ENCODE results near the gene STK24.

The STK24 gene

DNA sequence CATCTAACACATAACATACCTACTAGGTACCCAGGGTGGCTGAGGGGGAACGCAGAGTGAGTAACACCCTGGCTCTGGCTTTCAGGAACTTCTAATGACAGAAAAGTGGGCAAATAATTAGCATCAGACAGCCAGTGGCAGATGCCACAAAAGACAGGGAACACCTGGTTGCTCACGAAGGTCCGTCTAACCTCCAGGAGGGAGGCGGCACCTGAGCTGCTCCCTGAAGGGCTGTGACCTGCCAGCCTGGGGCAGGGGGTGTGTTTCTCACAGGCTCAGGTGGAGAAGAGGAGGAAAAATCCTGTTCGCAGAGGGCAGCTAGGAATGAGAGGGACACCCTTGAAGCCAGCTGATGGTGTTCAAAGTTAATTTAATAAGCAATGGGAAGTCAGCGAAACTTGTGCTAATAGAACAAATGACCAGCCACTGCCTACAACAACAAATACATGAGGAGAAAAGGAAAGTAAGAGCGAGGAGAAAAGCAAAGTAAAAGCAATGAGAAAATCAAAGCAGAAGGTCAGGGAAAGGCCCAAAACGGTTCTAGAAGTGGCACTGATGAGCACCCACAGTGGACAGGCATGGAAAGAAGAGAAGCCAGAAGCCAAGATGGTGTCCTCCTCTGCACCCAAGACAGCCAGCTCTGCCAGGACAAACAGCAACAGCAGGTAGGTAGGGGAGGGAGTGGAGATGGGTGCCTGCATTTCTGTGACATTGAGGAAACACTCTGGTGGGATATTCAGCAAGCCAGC, 87.3 kb downstream of the STK24 start:
- DNase-seq (ENCODE audit: low spot score): no peak

GRCh38 chr13:98488736-98489135, 88.2 kb downstream of the STK24 start:
- no peak for DNase-seq (ENCODE audit: low spot score)

- no peak for DNase-seq (ENCODE audit: low spot score)
These were observed 89.4 kb downstream of the STK24 start for GRCh38 chr13:98487522-98487921.

GRCh38 chr13:98487016-98487415, 89.9 kb downstream of the STK24 start:
- no peak for DNase-seq (ENCODE audit: low spot score)

DNA sequence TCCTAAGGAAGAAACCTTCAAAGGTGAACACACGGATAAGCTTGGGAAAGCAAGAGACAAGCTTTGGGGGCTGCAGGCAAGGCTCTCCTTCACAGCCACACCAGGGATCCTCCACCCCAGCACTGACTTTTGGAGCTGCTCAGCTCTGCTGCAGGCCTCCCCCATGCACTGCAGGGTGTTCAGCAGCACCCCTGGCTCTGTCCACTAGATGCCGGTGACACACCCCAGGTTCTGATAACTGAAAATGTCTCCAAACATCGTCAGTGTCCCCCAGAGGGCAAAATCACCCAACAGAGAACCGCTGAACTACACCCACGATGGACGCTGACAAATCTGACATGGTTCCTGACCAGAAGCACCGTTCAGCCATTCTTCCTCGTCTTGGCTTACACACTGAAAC, 90.5 kb downstream of the STK24 start:
- no peak for DNase-seq (ENCODE audit: low spot score)

- no peak for DNase-seq (ENCODE audit: low spot score)
These were observed 91.3 kb downstream of the STK24 start for GRCh38 chr13:98485561-98485960.

DNA sequence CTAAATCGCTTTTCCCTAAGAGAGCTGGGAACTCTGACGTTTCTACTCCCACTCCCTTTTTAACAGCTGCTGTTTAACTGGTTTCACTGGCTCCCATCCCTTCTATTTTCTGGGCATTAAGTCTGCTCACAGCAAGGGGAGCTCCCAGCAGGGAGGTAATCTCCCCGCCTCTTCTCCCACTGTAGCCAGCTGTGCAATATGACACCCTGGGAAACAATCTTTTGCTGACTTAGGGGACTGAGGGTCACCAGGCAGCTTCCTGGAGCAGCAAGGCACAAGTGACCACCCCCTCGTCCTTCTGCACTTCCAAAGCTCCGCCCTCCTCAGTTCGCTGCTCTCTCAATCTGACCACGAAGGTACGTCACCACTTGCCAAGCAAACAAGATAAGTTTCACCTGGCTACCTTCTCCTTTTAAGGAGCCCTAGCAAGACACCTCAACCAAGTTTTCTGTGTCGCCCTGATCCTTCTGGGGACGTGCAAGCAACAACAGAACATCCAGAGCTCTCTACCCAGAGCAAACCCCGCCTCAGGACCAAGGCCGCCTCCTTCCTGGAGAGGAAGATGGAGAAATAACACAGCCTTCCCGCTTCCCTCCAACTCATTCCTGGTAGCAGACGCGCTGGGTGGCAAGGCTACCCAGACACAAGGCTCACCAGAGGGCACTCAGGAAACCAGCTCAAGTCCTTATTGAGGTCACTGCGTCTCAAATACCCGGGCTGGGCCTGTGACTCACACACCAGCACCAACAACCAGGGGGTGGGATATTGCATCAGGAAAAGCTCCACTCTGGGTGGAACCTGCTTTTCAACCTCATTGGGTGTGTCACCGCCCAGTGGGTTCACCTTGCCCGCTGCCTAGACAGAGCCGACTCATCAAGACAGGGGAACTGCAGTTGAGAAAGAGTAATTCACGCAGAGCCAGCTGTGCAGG, 92.4 kb downstream of the STK24 start:
- no peak for DNase-seq (ENCODE audit: low spot score)

- DNase-seq (ENCODE audit: low spot score): no peak
These were observed 93.2 kb downstream of the STK24 start for GRCh38 chr13:98483601-98484288.

GRCh38 chr13:98482476-98483444, 94.1 kb downstream of the STK24 start:
- DNase-seq (ENCODE audit: low spot score): peak; percentile 53

GRCh38 chr13:98480915-98481877, 95.7 kb downstream of the STK24 start:
- no peak for DNase-seq (ENCODE audit: low spot score)

GRCh38 chr13:98479496-98480003, 97.4 kb downstream of the STK24 start:
- no peak for DNase-seq (ENCODE audit: low spot score)

- no peak for DNase-seq (ENCODE audit: low spot score)
These were observed 98.4 kb downstream of the STK24 start for GRCh38 chr13:98478189-98479129.

DNA sequence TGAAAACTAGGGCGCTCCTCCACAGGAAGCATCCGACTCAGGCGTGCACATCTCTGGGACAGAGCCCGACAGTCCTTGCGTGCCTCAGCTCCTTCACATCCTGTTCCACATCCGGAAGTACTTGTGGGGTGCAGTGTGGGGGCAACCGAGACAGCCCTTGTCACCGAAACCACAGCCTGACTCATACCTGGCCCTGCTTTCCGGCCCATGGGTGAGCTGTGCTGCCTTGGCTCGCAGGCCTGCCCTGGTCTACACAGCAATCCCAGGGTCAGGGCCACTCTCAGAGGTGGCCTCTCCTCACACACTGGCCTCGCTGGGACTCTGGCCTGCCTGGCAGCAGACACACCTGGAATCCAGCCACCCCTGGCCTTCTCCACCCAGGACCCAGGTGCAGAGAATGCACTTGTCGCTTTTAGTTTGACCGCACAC, 100.4 kb downstream of the STK24 start:
- DNase-seq (ENCODE audit: low spot score): no peak

GRCh38 chr13:98476106-98476505, 100.8 kb downstream of the STK24 start:
- DNase-seq (ENCODE audit: low spot score): no peak

- peak; percentile 47 for DNase-seq (ENCODE audit: low spot score)
These were observed 101.4 kb downstream of the STK24 start for GRCh38 chr13:98475522-98475921.

- DNase-seq (ENCODE audit: low spot score): no peak
These were observed 102.1 kb downstream of the STK24 start for GRCh38 chr13:98474761-98475160.

DNA sequence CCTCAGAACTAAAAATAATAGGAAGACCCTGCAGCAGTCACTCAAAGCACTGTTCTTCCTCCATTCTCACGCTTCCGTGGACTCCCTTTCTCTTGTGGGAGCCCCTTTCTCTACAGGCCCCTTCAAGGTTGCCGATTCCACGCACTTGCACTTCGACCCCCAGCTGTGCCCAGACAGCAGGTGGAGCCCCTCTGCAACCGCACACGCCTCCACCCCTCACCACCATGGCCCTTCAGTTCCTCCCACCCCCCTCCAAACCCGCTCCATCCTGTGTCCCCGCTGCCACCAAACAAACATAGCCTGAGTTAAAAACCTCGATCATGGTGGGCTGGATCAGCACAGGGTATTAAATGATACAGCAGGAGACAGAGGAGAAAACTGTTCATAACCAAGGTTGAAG, 102.6 kb downstream of the STK24 start:
- DNase-seq (ENCODE audit: low spot score): no peak

DNA sequence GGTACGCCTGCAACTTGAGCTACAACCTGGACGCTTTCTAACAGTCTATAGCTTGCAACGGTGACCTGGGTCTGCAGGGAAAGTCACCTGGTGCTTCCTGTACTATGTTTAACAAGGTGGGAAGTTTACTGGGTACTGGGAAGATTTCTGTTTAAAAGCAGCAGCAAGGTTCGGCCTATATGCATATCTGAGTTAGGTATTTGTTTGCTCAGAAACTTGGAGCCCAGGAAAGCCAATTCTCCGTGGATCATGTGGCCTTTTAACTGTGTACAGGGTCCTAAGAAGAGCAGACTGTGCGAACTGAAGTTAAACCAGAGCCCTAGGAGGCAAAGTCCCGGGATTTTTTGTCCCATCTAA, 103.1 kb downstream of the STK24 start:
- no peak for DNase-seq (ENCODE audit: low spot score)

Data from Ammon's horn (tissue), 1 donor.